Measurements from ENCODE around the gene MYL3.

Gene MYL3

DNA sequence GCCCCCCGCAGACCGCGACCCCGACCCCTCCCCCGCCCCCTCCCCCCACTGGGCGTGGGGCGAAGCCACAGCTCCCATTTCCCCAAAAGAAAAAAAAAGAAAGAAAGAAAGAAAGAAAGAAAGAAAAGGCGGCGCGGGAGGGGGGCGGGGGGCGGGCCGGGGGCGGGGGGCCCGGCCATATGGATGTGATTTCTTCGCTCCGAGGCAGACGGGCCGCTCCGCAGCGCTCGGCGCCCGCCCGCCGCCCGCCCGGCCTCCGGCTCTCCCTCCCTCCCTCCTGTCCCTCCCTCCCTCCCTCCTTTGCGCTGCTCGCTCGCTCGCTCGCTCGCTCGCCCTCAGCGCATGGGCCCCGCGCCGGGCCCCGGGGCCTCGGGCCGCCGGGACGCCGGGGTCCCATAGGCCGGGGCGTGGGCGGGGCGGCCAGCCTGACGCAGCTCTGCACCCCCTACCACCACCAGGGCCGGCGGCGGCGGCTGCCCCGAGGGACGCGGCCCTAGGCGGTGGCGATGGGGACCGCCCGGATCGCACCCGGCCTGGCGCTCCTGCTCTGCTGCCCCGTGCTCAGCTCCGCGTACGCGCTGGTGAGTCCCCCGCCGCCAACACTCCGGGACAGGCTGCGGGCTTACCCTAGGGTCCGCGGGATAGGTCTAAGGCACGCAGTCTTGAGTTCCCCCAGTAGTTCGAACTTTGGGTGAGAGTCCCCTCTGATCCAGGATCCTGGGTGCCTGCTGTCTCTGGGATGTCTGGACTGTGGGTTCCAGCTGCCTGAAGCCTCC, 20.0 kb upstream of the MYL3 start:
- Histone ChIP-seq H3K36me3 (ENCODE audit: control insufficient read depth, low read length) (no peaks in the 10 kb centered on the region), H3K4me1 (ENCODE audit: control insufficient read depth, low read length) (no peaks in the 10 kb centered on the region; the same call in 1 of the 2 replicates), H3K27ac (ENCODE audit: low read depth, low read length) (no peak overlapping the region), H3K4me3 (ENCODE audit: low read length) (no peak overlapping the region), H3K27me3 (ENCODE audit: control insufficient read depth, low read length) (peaks cover 53% of the 10 kb centered on the region), H3K9me2 (replicated peaks; ENCODE audit: control insufficient read depth, low read length) (no peaks in the 10 kb centered on the region), H3K4me2 (ENCODE audit: low read length) (no peak overlapping the region), H3K79me2 (ENCODE audit: control insufficient read depth, low read length) (no peaks in the 10 kb centered on the region), H3K9me3 (ENCODE audit: control insufficient read depth, insufficient read depth, low read length) (no peaks in the 10 kb centered on the region), H3F3A (ENCODE audit: control insufficient read depth, insufficient read depth) (no peaks in the 10 kb centered on the region), H4K20me1 (ENCODE audit: control insufficient read depth, insufficient read depth, low read depth, low read length) (0 out of 2 replicates have a peak, but pooled peaks cover 3% of the 10 kb centered on the region)
- TF ChIP-seq, protein P1, sequence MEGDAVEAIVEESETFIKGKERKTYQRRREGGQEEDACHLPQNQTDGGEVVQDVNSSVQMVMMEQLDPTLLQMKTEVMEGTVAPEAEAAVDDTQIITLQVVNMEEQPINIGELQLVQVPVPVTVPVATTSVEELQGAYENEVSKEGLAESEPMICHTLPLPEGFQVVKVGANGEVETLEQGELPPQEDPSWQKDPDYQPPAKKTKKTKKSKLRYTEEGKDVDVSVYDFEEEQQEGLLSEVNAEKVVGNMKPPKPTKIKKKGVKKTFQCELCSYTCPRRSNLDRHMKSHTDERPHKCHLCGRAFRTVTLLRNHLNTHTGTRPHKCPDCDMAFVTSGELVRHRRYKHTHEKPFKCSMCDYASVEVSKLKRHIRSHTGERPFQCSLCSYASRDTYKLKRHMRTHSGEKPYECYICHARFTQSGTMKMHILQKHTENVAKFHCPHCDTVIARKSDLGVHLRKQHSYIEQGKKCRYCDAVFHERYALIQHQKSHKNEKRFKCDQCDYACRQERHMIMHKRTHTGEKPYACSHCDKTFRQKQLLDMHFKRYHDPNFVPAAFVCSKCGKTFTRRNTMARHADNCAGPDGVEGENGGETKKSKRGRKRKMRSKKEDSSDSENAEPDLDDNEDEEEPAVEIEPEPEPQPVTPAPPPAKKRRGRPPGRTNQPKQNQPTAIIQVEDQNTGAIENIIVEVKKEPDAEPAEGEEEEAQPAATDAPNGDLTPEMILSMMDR (IDR thresholded peaks at IDR 0.05; ENCODE audit: low read depth, low read length, poor library complexity, severe bottlenecking), result no peak
- TF ChIP-seq EZH2phosphoT487 (IDR thresholded peaks at IDR 0.05; ENCODE audit: borderline replicate concordance, low read length), result peak; percentile 93; the same call in 1 of the 2 replicates

DNA sequence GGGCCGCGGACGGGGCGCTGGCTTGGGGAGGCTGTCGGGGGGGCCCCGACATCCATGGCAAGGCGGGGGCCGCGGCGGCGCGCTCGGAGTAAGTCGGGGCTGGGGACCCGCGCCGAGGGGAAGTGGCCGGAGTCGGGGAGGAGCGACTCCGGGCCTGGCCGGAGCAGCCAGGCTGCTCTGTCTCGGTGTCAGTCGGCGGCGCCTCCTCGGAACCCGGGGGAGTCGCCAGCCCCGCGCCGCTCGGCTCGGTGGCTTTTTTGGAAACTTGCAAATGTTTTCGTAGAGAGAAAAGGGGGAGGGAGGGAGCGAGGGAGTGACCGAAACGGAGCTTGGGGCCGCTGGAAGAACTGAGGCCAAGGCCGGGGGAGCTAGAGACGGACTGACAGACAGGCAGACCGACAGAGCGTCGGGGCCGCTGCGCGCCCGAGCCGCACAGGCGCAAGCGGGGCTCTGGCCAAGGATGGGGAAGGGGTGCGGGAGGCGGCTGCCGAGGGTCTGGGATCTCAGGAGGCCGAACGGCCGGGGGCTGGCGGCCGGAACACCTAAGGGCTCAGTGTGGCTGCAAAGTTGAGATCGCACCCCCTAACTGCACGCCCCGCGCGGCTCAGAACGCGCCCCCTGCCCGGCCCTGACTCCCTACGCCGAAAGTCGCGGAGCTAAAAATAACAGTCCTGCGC, 19.3 kb upstream of the MYL3 start:
- Histone ChIP-seq H4K20me1 (ENCODE audit: control insufficient read depth, insufficient read depth, low read depth, low read length) (0 out of 2 replicates have a peak, but pooled peaks cover 3% of the 10 kb centered on the region), H3K36me3 (ENCODE audit: control insufficient read depth, low read length) (no peaks in the 10 kb centered on the region), H3K4me3 (ENCODE audit: low read length) (no peak overlapping the region), H3K27me3 (ENCODE audit: control insufficient read depth, low read length) (peaks cover 53% of the 10 kb centered on the region), H3F3A (ENCODE audit: control insufficient read depth, insufficient read depth) (no peaks in the 10 kb centered on the region), H3K9me3 (ENCODE audit: control insufficient read depth, insufficient read depth, low read length) (no peaks in the 10 kb centered on the region), H3K4me2 (ENCODE audit: low read length) (no peak overlapping the region), H3K4me1 (ENCODE audit: control insufficient read depth, low read length) (no peaks in the 10 kb centered on the region; the same call in 1 of the 2 replicates), H3K79me2 (ENCODE audit: control insufficient read depth, low read length) (no peaks in the 10 kb centered on the region), H3K27ac (ENCODE audit: low read depth, low read length) (no peak overlapping the region), H3K9me2 (replicated peaks; ENCODE audit: control insufficient read depth, low read length) (no peaks in the 10 kb centered on the region)
- TF ChIP-seq EZH2phosphoT487 (IDR thresholded peaks at IDR 0.05; ENCODE audit: borderline replicate concordance, low read length), result peak; percentile 98; the same call in 1 of the 2 replicates
- TF ChIP-seq, protein P1 (IDR thresholded peaks at IDR 0.05; ENCODE audit: low read depth, low read length, poor library complexity, severe bottlenecking), result no peak

DNA sequence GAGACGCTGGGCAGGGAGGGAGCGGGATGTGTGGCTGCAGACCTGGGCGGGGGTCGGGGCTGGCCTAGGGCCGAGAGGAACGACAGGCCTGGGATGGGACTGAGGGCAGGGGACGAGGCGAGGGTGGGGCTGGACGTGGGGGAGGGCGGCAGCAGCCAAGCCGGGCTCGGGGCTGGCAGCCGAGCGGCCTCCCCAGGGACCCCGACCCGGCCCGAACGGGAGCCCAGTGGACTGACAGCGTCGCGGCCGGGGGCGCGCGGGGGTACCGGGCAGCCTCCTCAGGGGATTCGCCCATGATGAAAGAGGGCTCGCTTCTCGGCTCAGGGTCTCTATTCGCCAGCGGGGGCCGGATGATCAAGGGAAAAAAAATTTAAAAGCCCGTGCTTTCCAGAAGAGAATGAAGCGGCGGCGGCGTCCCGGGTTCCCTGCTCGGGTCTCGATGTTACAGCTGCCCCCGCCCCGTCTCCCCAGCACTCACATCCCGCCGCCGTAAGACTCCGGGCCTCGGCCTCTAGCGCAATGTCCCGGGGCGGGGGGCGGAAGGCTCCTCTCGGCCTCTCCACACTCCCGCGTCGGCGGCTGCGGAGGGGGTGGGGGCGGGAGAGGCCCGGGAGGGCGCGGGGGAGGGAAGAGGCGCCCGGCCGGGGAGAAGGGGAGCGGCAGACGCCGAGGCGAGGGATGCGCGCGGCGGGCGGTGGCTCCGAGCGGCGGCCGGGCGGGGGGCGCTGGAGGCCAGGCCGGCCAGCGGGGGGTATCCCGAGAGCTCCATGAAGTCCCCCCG, 18.5 kb upstream of the MYL3 start:
- Histone ChIP-seq H3K4me1 (ENCODE audit: control insufficient read depth, low read length) (no peaks in the 10 kb centered on the region; the same call in 1 of the 2 replicates), H3K27ac (ENCODE audit: low read depth, low read length) (no peak overlapping the region), H3K9me3 (ENCODE audit: control insufficient read depth, insufficient read depth, low read length) (no peaks in the 10 kb centered on the region), H3F3A (ENCODE audit: control insufficient read depth, insufficient read depth) (no peaks in the 10 kb centered on the region), H3K79me2 (ENCODE audit: control insufficient read depth, low read length) (no peaks in the 10 kb centered on the region), H4K20me1 (ENCODE audit: control insufficient read depth, insufficient read depth, low read depth, low read length) (0 out of 2 replicates have a peak, but pooled peaks cover 3% of the 10 kb centered on the region), H3K4me2 (ENCODE audit: low read length) (no peak overlapping the region), H3K4me3 (ENCODE audit: low read length) (no peak overlapping the region), H3K27me3 (ENCODE audit: control insufficient read depth, low read length) (peaks cover 53% of the 10 kb centered on the region), H3K36me3 (ENCODE audit: control insufficient read depth, low read length) (no peaks in the 10 kb centered on the region), H3K9me2 (replicated peaks; ENCODE audit: control insufficient read depth, low read length) (no peaks in the 10 kb centered on the region)
- TF ChIP-seq EZH2phosphoT487 (IDR thresholded peaks at IDR 0.05; ENCODE audit: borderline replicate concordance, low read length), result peak; percentile 69; the same call in 1 of the 2 replicates
- TF ChIP-seq, protein P1 (IDR thresholded peaks at IDR 0.05; ENCODE audit: low read depth, low read length, poor library complexity, severe bottlenecking), result no peak

All from DOHH2 (cell line).